Measurements from ENCODE around the gene SFSWAP.

GRCh38 chr12:131829791-131830334, 119.0 kb downstream of the SFSWAP start:
- no peak for TF ChIP-seq POLR2AphosphoS5 (IDR thresholded peaks at IDR 0.05; ENCODE audit: low read depth, low read length)
- TF ChIP-seq SIN3A (IDR thresholded peaks at IDR 0.05; ENCODE audit: borderline replicate concordance, insufficient read depth, low read length) = no peak
- TF ChIP-seq TAF1 (IDR thresholded peaks at IDR 0.05; ENCODE audit: borderline replicate concordance, insufficient read depth, low read length) = no peak
- TF ChIP-seq, protein P1, sequence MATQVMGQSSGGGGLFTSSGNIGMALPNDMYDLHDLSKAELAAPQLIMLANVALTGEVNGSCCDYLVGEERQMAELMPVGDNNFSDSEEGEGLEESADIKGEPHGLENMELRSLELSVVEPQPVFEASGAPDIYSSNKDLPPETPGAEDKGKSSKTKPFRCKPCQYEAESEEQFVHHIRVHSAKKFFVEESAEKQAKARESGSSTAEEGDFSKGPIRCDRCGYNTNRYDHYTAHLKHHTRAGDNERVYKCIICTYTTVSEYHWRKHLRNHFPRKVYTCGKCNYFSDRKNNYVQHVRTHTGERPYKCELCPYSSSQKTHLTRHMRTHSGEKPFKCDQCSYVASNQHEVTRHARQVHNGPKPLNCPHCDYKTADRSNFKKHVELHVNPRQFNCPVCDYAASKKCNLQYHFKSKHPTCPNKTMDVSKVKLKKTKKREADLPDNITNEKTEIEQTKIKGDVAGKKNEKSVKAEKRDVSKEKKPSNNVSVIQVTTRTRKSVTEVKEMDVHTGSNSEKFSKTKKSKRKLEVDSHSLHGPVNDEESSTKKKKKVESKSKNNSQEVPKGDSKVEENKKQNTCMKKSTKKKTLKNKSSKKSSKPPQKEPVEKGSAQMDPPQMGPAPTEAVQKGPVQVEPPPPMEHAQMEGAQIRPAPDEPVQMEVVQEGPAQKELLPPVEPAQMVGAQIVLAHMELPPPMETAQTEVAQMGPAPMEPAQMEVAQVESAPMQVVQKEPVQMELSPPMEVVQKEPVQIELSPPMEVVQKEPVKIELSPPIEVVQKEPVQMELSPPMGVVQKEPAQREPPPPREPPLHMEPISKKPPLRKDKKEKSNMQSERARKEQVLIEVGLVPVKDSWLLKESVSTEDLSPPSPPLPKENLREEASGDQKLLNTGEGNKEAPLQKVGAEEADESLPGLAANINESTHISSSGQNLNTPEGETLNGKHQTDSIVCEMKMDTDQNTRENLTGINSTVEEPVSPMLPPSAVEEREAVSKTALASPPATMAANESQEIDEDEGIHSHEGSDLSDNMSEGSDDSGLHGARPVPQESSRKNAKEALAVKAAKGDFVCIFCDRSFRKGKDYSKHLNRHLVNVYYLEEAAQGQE (IDR thresholded peaks at IDR 0.05; ENCODE audit: insufficient read depth in 1 of 2, low read depth in 2 of 2, low read length in 2 of 2) = no peak
- no peak for TF ChIP-seq FOXP2 (optimal IDR thresholded peaks at IDR 0.05; ENCODE audit: borderline replicate concordance, extremely low read depth, extremely low read length, insufficient read depth)
